ENCODE data around the gene LTBP1.

DNA sequence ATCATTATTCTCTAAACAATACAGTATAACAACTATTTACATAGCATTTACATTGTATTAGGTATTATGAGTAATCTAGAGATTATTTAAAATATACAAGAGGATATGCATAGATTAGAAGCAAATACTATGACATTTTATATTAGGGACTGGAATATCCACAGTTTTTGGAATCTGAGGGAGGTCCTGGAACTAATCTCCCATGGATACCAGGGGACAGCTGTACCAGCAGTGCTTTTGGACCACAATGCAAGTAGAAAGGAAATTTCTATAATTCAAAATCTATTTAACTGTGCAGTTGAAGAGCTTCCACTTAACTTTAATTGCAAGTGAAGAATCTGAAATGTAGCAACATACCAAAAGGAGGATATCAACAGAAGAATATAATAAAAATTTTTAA is 120.8 kb downstream of the LTBP1 start:
- TF ChIP-seq, protein P1, sequence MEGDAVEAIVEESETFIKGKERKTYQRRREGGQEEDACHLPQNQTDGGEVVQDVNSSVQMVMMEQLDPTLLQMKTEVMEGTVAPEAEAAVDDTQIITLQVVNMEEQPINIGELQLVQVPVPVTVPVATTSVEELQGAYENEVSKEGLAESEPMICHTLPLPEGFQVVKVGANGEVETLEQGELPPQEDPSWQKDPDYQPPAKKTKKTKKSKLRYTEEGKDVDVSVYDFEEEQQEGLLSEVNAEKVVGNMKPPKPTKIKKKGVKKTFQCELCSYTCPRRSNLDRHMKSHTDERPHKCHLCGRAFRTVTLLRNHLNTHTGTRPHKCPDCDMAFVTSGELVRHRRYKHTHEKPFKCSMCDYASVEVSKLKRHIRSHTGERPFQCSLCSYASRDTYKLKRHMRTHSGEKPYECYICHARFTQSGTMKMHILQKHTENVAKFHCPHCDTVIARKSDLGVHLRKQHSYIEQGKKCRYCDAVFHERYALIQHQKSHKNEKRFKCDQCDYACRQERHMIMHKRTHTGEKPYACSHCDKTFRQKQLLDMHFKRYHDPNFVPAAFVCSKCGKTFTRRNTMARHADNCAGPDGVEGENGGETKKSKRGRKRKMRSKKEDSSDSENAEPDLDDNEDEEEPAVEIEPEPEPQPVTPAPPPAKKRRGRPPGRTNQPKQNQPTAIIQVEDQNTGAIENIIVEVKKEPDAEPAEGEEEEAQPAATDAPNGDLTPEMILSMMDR (conservative IDR thresholded peaks at IDR 0.05; ENCODE audit: low read depth, low read length) = no peak
- TF ChIP-seq EZH2 (IDR thresholded peaks at IDR 0.05; ENCODE audit: borderline replicate concordance, low read depth, low read length, poor library complexity, severe bottlenecking) = no peak
